Measurements from ENCODE around the gene CTF1. TPM values are rescaled to one million over a fixed set of nuclear protein-coding genes. Genes with fewer than 3 reads are reported as not detected.
"Not testable (repeated sequence)": the region's sequence is repeated elsewhere in the genome, so short reads cannot be mapped to it uniquely, and the experiment has no call there.

Gene CTF1
- total RNA-seq, 2 donors from 2014 or later: 6.5 to 7.6 TPM

DNA sequence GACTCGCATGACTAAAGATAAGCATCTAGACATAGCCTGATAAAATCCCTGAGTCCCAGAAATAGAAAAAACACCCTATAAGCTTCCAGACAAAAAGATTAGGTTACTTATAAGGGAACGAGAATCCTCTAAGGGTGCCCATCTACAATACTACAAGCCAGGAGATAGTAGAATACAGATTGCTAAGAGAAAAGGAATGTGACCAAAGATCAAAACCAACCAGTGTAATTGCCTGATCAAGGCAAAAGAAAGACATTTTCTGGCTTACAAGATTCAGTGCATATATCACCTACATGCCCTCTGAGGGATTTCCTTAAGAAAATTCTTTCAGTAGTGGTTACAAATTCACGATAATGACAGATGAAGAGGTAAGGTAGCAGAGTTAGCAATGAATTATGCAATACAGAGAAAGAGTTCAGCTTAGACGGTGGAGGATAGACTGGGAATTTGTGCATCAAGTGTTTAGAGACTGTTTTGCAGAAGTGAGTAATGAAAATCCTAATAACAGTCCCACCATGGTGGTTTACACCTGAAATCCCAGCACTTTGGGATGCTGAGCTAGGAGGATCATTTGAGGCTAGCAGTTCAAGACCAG lies 37.5 kb upstream of the CTF1 start:
- TF ChIP-seq, protein P1, sequence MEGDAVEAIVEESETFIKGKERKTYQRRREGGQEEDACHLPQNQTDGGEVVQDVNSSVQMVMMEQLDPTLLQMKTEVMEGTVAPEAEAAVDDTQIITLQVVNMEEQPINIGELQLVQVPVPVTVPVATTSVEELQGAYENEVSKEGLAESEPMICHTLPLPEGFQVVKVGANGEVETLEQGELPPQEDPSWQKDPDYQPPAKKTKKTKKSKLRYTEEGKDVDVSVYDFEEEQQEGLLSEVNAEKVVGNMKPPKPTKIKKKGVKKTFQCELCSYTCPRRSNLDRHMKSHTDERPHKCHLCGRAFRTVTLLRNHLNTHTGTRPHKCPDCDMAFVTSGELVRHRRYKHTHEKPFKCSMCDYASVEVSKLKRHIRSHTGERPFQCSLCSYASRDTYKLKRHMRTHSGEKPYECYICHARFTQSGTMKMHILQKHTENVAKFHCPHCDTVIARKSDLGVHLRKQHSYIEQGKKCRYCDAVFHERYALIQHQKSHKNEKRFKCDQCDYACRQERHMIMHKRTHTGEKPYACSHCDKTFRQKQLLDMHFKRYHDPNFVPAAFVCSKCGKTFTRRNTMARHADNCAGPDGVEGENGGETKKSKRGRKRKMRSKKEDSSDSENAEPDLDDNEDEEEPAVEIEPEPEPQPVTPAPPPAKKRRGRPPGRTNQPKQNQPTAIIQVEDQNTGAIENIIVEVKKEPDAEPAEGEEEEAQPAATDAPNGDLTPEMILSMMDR (IDR thresholded peaks at IDR 0.05): no peak
- Histone ChIP-seq H3K27ac (no peak overlapping the region), H3K27me3 (no peaks in the 10 kb centered on the region), H3K9me3 (no peaks in the 10 kb centered on the region), H3K4me3 (no peak overlapping the region), H3K36me3 (no peaks in the 10 kb centered on the region), H3K4me1 (peaks cover 0 to 7% of the 10 kb centered on the region in 2 donors)
- DNase-seq (ENCODE audit: low spot score): no peak

DNA sequence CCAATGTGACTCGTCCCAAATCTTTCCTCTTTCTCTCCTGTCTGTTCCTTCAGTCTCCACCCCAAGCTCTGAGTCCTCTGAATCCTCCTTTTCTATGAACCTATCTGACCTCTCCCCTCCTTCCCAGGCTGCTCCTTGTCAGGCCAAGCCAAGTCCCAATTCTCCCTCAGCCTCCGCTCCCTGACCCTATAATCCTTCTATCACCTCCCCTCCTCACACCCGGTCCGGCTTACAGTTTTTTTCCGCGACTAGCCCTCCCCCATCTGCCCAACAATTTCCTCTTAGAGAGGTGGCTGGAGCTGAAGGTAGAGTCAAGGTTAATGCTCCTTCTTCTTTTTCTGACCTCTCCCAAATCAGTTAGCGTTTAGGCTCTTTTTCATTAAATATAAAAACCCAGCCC lies 35.7 kb upstream of the CTF1 start:
- DNase-seq (ENCODE audit: low spot score); H3K4me3 ChIP-seq; H3K4me1 ChIP-seq; H3K27me3 ChIP-seq; H3K27ac ChIP-seq; H3K9me3 ChIP-seq; H3K36me3 ChIP-seq: not testable (repeated sequence)

DNA sequence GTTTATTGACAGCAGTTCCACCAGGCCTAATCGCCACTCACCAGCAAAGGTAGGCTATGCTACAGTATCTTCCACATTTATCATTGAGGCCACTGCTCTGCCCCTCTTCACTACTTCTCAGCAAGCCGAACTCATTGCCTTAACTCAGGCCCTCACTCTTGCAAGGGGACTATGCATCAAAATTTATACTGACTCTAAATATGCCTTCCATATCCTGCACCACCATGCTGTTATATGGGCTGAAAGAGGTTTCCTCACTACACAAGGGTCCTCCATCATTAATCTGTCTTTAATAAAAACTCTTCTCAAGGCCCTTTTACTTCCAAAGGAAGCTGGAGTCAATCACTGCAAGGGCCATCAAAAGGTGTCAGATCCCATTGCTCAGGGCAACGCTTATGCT lies 33.2 kb upstream of the CTF1 start:
- not testable (repeated sequence) for H3K4me3 ChIP-seq; H3K27ac ChIP-seq; H3K36me3 ChIP-seq; DNase-seq (ENCODE audit: low spot score); H3K27me3 ChIP-seq; H3K4me1 ChIP-seq; H3K9me3 ChIP-seq

DNA sequence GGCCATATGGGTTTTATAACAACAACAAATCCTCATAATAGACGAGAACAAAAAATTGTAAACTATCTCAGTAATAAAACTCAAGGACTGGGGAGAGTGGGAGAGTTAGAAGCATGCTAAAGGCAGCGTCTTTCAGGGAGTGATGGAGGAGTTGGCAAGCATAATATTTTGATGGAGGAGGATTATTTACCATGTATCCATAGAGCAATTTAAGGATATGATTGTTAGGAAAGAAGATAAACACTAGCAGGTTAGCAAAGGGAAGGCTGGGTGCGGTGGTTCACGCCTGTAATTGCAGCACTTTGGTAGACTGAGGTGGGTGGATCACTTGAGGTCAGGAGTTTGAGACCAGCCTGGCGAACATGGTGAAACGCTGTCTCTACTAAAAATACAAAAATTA lies 30.4 kb upstream of the CTF1 start:
- H3K27ac ChIP-seq: no peak overlapping the region
- H3K36me3 ChIP-seq: no peaks in the 10 kb centered on the region
- H3K27me3 ChIP-seq: no peaks in the 10 kb centered on the region
- TF ChIP-seq, protein P1 (IDR thresholded peaks at IDR 0.05): no peak
- no peaks in the 10 kb centered on the region for H3K4me1 ChIP-seq
- H3K9me3 ChIP-seq: no peaks in the 10 kb centered on the region
- DNase-seq (ENCODE audit: low spot score): no peak
- no peak overlapping the region for H3K4me3 ChIP-seq

DNA sequence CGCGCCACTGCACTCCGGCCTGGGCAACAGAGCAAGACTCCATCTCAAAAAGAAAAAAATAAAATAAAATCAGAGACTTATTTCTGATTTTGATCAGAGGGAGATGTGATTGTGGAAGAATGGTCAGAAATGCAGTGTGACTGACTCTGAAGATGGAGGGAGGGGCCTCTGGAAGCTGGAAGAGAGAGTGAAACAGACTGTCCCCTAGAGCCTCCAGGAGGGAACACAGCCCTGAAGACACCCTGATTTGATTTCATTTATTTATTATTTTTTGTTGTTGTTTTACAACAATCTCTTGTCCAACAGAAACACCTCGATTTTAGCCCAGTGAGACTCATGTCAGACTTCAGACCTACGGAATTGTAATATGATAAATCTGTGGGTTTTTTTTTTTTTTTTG lies 28.7 kb upstream of the CTF1 start:
- no peaks in the 10 kb centered on the region for H3K27me3 ChIP-seq
- TF ChIP-seq, protein P1 (IDR thresholded peaks at IDR 0.05): no peak
- H3K27ac ChIP-seq: no peak overlapping the region
- no peaks in the 10 kb centered on the region for H3K36me3 ChIP-seq
- no peaks in the 10 kb centered on the region for H3K4me1 ChIP-seq
- no peaks in the 10 kb centered on the region for H3K9me3 ChIP-seq
- no peak overlapping the region for H3K4me3 ChIP-seq
- DNase-seq (ENCODE audit: low spot score): no peak

DNA sequence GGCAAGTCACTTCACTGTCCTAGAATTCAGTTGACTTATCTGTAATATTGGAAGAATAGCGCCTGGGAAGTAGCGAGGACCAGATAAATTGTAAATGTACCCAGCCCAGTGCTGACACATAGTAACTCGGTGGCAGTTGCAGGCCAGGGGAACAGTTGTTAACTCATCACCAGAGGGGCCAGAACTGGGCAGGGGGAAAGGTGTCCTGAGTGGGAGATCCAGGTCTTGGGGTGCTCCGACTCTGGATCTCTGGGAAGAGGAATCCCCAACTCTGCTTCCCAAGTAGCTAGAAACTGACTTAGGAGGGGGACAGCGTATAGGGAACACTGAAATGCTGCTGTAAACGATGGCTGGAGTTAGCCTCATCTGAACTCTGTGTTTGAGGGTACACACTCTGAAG lies 25.5 kb upstream of the CTF1 start:
- Histone ChIP-seq H3K9me3 (no peaks in the 10 kb centered on the region), H3K4me3 (no peak overlapping the region), H3K27me3 (no peaks in the 10 kb centered on the region), H3K36me3 (no peaks in the 10 kb centered on the region), H3K27ac (no peak overlapping the region), H3K4me1 (peaks cover 0 to 11% of the 10 kb centered on the region in 2 donors)
- TF ChIP-seq, protein P1 (IDR thresholded peaks at IDR 0.05): no peak
- no peak for DNase-seq (ENCODE audit: low spot score)

DNA sequence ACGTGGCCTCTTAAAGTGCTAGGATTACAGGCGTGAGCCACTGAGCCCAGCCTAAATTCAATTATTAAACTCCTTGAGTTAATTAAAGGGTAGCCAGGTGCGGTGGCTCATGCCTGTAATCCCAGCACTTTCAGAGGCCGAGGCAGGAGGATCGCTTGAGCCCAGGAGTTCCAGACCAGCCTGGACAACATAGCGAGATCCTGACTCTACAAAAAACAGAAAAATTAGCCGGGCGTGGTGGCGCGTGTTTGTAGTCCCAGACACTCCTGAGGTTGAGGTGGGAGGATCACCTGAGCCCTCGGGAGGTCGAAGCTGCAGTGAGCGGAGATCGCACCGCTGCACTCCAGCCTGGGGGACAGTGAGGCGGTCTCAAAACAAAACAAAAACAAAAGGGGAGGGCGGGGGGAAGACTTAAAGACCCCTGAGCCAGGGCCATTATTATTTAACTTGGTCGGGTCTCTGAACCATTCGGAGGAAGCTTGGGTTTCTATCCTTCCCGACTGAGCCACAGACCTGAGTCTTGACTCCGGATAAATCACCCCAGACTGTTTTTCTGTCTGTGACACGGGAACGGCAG lies 22.1 kb upstream of the CTF1 start:
- Histone ChIP-seq H3K4me1 (peaks cover 0 to 24% of the 10 kb centered on the region in 2 donors), H3K27ac (peak overlapping the region; percentile 93 to 94), H3K4me3 (peak overlapping the region; percentile 78 to 90), H3K9me3 (no peaks in the 10 kb centered on the region), H3K36me3 (no peaks in the 10 kb centered on the region), H3K27me3 (no peaks in the 10 kb centered on the region)
- TF ChIP-seq, protein P1 (IDR thresholded peaks at IDR 0.05): no peak
- DNase-seq (ENCODE audit: low spot score): no peak
